Activated CD4-positive, alpha-beta T cell treated with anti-CD3 and anti-CD28 coated beads, Interleukin-2, amount 50 U/mL, for 24 hours (primary cell): ENCODE results near the gene COX6A2.
A peak's percentile ranks its signal among the peaks of the same experiment; 100 is the strongest.

ENCODE experiments used
- DNase-seq, 2 donors: peaks; one replicate each; pipeline ENCODE4 v3.0.0-alpha.2; 2020; ENCODE audit warnings: low read depth in 1 of 2, low spot score in 1 of 2

The COX6A2 gene

GRCh38 chr16:31410082-31410481, 18.1 kb downstream of the COX6A2 start:
- no peak for DNase-seq

- no peak for DNase-seq
Measured at GRCh38 chr16:31409433-31409832, 18.7 kb downstream of the COX6A2 start.

- DNase-seq = no peak
Measured at GRCh38 chr16:31407406-31407805, 20.8 kb downstream of the COX6A2 start.

GRCh38 chr16:31404353-31405064, 23.7 kb downstream of the COX6A2 start:
- no peak for DNase-seq

- no peak for DNase-seq
Measured at GRCh38 chr16:31403590-31404352, 24.4 kb downstream of the COX6A2 start.

GRCh38 chr16:31402687-31403086, 25.5 kb downstream of the COX6A2 start:
- DNase-seq = no peak

- DNase-seq = no peak
Measured at GRCh38 chr16:31401436-31401835, 26.7 kb downstream of the COX6A2 start.

GRCh38 chr16:31400191-31400590, 28.0 kb downstream of the COX6A2 start:
- DNase-seq = no peak

GRCh38 chr16:31397701-31398100, 30.5 kb downstream of the COX6A2 start:
- DNase-seq = no peak

- DNase-seq = no peak
Measured at GRCh38 chr16:31397096-31397660, 31.0 kb downstream of the COX6A2 start.

GRCh38 chr16:31395647-31396046, 32.5 kb downstream of the COX6A2 start:
- no peak for DNase-seq

GRCh38 chr16:31393056-31393455, 35.1 kb downstream of the COX6A2 start, which contains the start of gene ITGAD:
Gene ITGAD, plus strand, starts transcription at chr16:31393335. Its CDS starts 26 bp downstream, at chr16:31393361.
- no peak for DNase-seq

- no peak for DNase-seq
Measured at GRCh38 chr16:31390504-31391041, 37.6 kb downstream of the COX6A2 start.

GRCh38 chr16:31388535-31388934, 39.6 kb downstream of the COX6A2 start:
- no peak for DNase-seq

- DNase-seq = peak in 1 of 2 donors; percentile 26
Measured at GRCh38 chr16:31386157-31386984, 41.8 kb downstream of the COX6A2 start.

- no peak for DNase-seq
Measured at GRCh38 chr16:31385680-31386079, 42.5 kb downstream of the COX6A2 start.

- DNase-seq = peak; percentile 15 to 41
Measured at GRCh38 chr16:31382485-31383161, 45.5 kb downstream of the COX6A2 start.

- no peak for DNase-seq
Measured at GRCh38 chr16:31380201-31380600, 48.0 kb downstream of the COX6A2 start.
